Activated CD4-positive, alpha-beta T cell treated with anti-CD3 and anti-CD28 coated beads, Interleukin-2, Interleukin-6, amounts not matched to agents 100 ng/mL and 50 ng/mL, durations not matched to agents 16 hours and 8 hours (primary cell): Measurements from ENCODE around the gene UBR4.

ENCODE experiments used
- DNase-seq: peaks from one replicate; pipeline ENCODE4 v3.0.0-alpha.2; 2020

The UBR4 gene

DNA sequence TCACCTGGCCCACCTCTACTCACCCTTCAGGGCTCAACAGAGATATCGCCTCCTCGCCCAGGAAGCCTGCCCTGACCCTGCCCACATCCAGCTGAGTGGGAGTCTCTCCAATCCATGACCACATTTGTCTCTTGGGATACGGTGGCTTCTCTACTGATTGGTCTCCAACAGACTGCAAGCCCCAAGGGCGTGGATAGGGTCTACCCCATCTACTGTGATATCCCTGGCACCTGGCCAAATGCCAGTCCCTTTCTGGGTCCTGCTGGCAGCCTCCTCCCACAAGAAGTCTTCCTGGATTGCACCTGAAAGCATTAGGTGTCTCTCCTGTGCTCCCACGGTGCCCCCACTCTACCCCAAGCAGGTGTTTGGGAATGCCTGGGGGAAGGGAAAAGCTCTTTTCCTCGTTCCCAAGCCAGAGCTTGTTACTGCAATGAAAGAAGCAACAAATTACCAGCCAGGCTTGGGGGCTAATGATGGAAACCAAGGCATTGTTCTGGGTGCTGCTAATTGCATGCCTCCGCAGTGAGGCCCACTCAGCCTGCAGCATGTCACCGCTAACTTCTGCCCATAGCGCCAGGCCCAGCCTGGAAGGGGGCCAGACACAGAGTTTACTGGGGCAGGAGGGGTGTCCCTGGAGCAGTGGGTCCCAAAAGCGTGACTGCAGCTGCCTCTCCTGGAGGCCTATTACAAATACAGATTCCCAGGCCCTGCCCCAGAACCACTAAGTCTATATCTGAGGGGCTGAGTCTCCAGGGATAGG is 162.9 kb downstream of the UBR4 start:
- no peak for DNase-seq

GRCh38 chr1:19045898-19046880 is 163.9 kb downstream of the UBR4 start:
- DNase-seq, result no peak

GRCh38 chr1:19044975-19045831 is 164.9 kb downstream of the UBR4 start:
- DNase-seq, result no peak

DNA sequence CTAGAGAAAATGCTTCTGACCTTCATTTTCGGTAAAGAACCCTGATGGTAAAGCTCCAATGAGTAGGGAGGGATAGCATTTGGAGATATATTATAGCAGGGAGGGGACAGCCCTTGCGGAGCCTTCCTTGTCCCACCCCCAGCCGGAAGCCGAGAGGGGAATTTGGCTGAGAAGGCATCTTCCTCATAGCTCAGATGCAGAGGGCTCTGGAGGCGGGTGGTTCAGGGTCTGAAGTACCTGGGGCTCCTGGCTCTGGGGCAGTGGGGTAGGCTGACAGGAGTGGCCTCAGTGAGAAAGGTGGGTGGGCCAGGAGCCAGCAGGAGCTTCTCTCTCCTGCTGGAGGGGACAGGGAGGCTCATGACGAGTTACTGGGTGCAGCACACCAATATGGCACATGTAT is 165.6 kb downstream of the UBR4 start:
- no peak for DNase-seq

- no peak for DNase-seq
Observed at GRCh38 chr1:19043579-19044443, 166.3 kb downstream of the UBR4 start.

DNA sequence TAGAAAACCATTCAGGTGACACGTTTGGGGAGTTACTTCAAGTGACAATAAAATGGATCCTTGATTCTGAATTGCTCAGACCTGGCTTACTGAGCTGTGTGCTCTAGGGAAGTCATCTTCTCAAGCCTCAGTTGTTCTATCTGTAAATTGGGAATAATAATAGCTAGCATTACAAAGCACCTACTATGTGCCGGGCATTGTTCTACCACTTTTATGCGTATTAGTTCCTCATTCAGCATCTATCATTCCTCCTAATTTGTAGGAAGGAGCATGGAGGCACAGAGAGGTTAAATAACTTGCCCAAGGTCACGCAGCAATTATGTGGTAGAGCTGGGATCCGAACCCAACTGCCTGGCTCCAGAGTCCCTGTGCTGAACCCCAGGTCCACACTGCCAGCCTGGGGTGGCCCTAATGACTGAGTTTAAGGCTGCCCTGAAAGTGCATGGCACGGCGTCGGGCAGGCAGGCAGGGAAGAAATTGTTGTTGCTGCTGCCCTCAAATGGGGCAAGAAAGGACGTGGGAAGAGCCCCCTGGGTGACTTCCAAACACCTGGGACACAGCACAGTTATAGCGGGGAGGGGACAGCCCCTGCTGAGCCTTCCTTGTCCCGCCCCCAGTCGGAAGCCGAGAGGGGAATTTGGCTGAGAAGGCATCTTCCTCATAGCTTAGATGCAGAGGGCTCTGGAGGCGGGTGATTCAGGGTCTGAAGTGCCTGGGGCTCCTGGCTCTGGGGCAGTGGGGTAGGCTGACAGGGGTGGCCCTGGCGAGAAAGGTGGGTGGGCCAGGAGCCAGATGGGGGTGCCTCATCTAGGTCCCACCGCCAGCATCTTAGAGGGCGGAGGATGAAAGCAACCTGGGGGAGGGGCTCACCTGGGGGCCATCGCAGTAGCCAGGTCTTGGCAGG is 167.1 kb downstream of the UBR4 start:
- no peak for DNase-seq

DNA sequence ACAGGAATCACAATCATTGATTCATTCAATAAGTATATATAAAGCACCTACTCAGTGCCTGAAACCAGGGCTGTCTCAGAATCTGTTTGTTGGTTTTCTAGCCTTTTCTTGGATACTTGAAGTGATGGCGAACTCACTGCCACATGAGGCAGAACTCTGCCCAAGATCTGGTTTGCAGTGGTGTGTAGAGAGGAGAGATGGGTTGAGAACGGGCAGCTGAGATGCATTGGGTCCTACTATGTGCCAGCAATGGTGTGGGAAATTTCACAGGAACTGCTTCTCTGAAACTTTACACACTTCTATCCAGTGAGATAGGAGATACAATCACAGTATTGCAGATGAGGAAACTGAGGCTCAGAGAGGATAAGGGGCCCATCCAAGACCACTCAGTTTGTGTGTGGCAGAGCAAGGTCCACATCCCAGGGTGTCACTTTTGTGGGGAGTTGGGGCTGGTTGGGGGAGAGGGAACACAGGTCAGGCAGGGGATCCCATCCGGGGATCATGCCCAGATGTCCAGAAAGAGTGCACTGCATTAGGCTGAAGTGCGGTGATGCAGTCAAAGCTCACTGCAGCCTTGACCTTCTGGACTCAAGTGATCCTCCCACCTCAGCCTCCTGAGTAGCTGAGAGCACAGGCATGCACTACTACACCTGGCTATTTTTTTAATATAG is 169.9 kb downstream of the UBR4 start:
- DNase-seq, result no peak

DNA sequence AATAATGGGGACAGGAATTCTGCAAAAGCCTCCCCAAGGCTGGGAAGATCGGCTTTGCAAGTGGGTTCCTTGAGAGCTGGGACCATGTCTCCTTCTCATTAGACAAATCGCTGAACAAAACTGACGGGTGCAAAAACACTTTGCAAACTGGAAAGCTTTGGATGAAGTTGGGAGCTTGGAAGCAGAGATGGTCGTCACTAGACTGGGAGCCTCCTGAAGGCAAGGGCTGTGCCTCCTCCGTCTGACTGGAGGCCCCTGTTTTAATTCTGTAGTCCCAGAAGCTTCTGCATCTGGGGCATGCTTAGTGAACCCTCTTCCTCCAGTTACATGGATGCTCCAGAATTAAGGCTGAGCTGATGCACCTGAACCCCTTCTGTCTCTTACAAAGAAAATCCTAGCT is 171.3 kb downstream of the UBR4 start:
- no peak for DNase-seq

- DNase-seq, result no peak
Observed at GRCh38 chr1:19038096-19038495, 172.0 kb downstream of the UBR4 start.

GRCh38 chr1:19037659-19038058 is 172.4 kb downstream of the UBR4 start:
- DNase-seq, result no peak

DNA sequence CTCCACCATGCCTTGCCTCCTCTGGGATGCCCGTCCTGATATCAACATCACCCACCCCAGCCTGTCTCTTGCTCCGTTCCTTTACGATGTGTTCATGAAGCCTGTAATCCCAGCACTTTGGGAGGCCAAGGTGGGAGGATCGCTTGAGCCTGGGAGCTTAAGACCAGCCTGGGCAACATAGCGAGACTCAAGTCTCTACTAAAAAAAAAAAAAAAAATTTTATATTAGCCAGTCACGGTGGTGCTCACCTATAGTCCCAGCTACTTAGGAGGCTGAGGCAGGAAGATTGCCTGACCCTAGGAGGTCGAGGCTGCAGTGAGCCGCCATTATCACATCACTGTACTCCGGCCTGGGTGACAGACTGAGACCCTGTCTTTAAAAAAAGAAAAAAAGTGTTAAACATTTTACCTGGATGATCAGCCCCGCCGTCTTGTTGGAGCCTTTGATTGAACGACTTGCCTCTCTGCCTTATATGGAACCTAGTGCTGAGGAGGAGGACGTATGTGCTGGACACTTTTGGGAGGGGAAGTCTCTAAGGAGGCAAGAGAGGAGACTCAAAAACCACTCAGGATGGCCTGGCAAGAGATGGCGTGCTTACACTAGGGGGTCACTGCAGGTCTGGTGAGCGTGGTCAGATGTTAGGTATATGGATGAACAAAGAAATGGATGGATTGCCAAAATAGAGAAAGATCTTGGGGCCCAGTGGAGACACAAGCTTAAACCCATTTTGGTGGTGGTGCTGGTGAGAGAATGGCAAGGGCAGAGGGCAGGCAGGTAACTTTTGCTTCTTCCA is 173.1 kb downstream of the UBR4 start:
- DNase-seq, result no peak

DNA sequence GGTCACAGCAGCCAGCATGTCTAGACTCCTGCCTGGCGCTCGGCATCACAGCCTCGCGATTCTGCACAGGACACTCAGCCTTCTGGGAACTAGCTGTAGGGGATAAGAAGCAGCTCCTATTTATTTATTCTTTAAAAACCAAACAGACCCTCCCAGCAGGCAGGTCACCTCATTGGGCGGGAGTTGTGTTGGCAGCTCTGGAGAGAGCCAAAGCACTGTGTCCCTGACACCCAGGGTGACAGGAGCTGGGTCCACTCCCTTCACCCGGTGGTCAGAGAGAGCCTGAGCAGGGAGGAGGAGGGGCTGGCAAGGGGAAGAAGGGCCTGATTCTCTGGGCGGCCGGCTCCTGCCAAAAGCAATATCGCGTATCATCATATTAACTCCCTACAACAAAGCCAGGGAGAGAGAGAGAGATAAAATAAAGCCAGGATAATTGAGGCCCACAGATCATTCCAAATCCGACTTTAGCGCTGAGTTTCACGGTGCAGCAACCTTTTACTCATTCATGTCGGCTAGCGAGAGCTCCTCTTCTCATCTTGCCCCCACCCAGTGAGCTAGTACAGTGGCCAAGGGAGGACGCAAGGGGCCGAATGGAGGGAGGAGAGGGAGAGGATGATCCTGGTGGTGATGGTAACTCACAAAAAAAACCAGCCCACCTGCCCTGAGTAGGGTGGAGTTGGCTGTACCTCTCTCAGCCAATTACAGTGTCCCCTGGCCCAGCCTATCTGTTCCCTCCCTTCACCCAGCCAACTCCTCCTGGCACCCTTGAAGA is 173.8 kb downstream of the UBR4 start:
- no peak for DNase-seq

GRCh38 chr1:19035377-19036040 is 174.6 kb downstream of the UBR4 start:
- no peak for DNase-seq

- no peak for DNase-seq
Observed at GRCh38 chr1:19034721-19035120, 175.3 kb downstream of the UBR4 start.

DNA sequence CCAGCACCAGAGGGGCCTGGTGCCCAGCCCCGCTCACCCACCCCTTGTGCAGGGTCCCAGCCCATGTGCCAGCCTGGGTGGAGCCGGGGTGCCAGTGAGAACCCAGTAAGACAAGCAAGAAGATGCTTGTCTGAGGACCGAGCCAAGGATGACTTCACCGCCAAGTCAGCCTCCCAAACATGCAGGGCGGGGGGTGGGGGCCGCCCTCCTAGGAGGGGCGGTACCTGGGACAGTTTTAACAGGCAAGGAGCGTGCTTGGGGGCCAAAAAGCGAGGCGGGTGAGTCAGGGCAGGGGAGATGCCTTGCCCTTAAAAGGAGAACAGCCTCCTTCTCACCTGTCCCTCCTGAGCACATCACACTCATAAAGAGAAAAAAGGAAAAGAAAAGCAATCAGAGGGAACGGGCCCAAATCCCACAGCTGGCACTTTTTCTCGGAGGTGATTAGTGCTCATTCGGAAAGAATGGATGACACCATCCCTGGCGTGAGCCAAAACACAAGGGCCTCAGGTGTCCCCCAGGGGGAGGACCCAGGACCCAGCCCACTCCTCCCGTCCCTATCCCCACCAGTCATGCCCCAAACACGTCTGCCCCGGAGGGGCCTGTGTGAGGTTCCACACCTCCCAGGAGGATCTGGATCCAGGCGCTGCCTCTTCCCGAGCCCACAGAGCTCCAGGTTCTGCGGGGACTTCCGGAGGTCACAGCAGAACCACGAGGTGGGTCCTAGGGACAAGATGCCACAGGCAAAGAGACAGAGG is 176.0 kb downstream of the UBR4 start:
- no peak for DNase-seq

DNA sequence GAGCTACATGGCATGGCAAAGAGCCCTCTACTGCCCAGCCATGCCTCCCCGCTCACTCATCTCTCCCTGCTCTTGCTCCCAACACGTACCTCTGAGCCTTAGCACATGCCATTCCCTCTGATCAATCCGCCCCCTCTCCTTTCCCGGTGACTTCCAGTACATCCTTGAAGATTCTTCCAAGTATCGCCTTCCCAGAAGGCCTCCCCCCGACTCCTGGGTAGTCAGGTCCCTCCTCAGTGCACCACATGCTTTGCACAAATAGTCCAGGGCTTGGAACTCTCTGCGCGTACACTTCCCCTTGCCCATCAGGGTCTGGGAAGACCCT is 176.6 kb downstream of the UBR4 start:
- DNase-seq, result no peak

DNA sequence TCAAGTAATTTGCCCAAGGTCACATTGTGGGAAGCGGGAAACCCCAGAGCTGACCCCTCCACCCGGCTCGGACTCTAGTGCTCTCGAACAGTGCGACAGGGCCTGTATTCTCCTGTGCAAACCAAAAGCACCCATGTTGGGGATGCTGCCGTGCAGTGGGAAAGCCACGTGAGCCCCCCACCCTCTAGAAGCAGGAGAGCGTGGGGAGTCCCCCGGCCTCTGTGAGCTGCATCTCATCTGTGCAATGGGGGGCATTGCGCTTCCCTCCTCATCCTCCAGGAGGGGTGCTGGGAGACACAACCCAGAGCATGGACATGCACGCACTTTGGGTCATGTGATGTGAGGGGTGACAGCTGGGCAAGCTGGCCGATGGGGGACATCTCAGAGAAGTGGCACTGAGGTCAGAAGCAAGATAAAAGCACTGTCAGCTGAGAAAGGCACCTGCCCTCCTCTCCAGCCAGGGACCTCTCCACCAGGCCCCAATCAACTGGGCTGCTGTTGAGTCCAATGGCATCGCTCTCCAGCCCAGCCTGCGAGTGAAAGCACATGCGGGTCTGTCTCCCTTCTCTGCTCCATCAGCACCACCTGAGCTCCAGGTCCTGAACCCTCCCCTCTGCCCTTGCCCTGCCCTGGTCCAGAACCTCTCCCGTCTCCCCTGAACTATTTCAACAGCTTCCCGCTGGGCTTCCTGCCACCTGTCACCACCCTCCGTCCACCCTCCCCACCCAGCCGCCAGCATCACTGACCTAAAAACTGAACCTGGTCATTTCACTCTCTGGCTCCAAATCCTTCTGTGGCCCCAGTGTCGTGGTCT is 177.2 kb downstream of the UBR4 start:
- DNase-seq, result no peak
